Esophagus muscularis mucosa (tissue), 4 donors: Measurements from ENCODE around the gene SLC16A13. TPM values are rescaled to one million over a fixed set of nuclear protein-coding genes. Genes with fewer than 3 reads are reported as not detected.
A peak's percentile ranks its signal among the peaks of the same experiment; 100 is the strongest.
"Not testable (repeated sequence)": the region's sequence is repeated elsewhere in the genome, so short reads cannot be mapped to it uniquely, and the experiment has no call there.

ENCODE experiments used
- DNase-seq: peaks from one replicate; pipeline ENCODE4 v3.0.0-alpha.2; 2017; ENCODE audit errors: extremely low spot score
- H3K27ac ChIP-seq, 4 donors: fragments of 200-600 bp; sonication (generic); replicated peaks in 1 of 4; 1 replicate in 3 of 4; 2 replicates in 1 of 4; pipeline ENCODE4 v1.5.1; 2016 to 2019; ENCODE audit warnings: mild to moderate bottlenecking in 1 of 4
- H3K27me3 ChIP-seq, 4 donors: fragments of 200-600 bp; sonication (generic); one replicate each; pipeline versions ENCODE4 v1.5.1 to v1.6.0; 2016 to 2019
- H3K36me3 ChIP-seq, 4 donors: fragments of 200-600 bp; sonication (generic); one replicate each; pipeline ENCODE4 v1.5.1; 2016 to 2019
- H3K4me1 ChIP-seq, 4 donors: fragments of 200-600 bp; sonication (generic); one replicate each; pipeline ENCODE4 v1.5.1; 2016 to 2019
- H3K4me3 ChIP-seq, 4 donors: fragments of 200-600 bp; sonication (generic); 1 replicate in 2 of 4; 2 replicates in 2 of 4; pipeline ENCODE4 v1.5.1; 2016 to 2019; ENCODE audit warnings: mild to moderate bottlenecking in 4 of 4, moderate library complexity in 1 of 4
- H3K9me3 ChIP-seq, 4 donors: fragments of 200-600 bp; sonication (generic); 1 replicate in 3 of 4; 2 replicates in 1 of 4; pipeline ENCODE4 v1.5.1; 2016 to 2019
- CTCF ChIP-seq, 3 experiments: fragments of 200-600 bp in 2 of 3; fragments of 450-650 bp in 1 of 3; sonication (generic) in 2 of 3; IDR thresholded peaks; one replicate each; pipeline ENCODE4 v1.5.1; 2017 to 2019; ENCODE audit warnings: antibody characterized with exemption in 3 of 3, mild to moderate bottlenecking in 2 of 3, moderate library complexity in 1 of 3
- EP300 ChIP-seq: sonication (generic); formaldehyde crosslinking; IDR thresholded peaks from one replicate; pipeline ENCODE4 v1.6.1; 2017; ENCODE audit warnings: antibody characterized with exemption
- POLR2A ChIP-seq: fragments of 450-650 bp; IDR thresholded peaks from one replicate; pipeline ENCODE4 v1.6.1; 2017; ENCODE audit warnings: antibody characterized with exemption, moderate library complexity, mild to moderate bottlenecking, low read depth
- POLR2AphosphoS5 ChIP-seq, 2 donors: sonication (generic); formaldehyde crosslinking; IDR thresholded peaks; one replicate each; pipeline ENCODE4 v1.6.1; 2017; ENCODE audit warnings: antibody characterized with exemption in 2 of 2
- WGBS: methylation state at CpG from one replicate; pipeline ENCODE4 v1.1.5; 2018; 5-methylcytosine and 5-hydroxymethylcytosine counted together
- intact Hi-C: fragments of 100-400 bp; cut with DNase I; formaldehyde crosslinking; loops from one replicate; pipeline ENCODE4 v1.15.1; 2023
- total RNA-seq, 4 donors: library from RNA; depleted of rRNA; stranded (reverse); fragments of >200 nt; gene quantifications; one replicate each; pipeline versions ENCODE4 v1.1.0 to v1.2.1, GENCODE V29; 2016

The SLC16A13 gene, protein sequence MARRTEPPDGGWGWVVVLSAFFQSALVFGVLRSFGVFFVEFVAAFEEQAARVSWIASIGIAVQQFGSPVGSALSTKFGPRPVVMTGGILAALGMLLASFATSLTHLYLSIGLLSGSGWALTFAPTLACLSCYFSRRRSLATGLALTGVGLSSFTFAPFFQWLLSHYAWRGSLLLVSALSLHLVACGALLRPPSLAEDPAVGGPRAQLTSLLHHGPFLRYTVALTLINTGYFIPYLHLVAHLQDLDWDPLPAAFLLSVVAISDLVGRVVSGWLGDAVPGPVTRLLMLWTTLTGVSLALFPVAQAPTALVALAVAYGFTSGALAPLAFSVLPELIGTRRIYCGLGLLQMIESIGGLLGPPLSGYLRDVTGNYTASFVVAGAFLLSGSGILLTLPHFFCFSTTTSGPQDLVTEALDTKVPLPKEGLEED
- 1 to 10 TPM in 1 of 4 donors, under 1 TPM in 3; 0.19 to 1.2 (median 0.65) TPM for total RNA-seq

DNA sequence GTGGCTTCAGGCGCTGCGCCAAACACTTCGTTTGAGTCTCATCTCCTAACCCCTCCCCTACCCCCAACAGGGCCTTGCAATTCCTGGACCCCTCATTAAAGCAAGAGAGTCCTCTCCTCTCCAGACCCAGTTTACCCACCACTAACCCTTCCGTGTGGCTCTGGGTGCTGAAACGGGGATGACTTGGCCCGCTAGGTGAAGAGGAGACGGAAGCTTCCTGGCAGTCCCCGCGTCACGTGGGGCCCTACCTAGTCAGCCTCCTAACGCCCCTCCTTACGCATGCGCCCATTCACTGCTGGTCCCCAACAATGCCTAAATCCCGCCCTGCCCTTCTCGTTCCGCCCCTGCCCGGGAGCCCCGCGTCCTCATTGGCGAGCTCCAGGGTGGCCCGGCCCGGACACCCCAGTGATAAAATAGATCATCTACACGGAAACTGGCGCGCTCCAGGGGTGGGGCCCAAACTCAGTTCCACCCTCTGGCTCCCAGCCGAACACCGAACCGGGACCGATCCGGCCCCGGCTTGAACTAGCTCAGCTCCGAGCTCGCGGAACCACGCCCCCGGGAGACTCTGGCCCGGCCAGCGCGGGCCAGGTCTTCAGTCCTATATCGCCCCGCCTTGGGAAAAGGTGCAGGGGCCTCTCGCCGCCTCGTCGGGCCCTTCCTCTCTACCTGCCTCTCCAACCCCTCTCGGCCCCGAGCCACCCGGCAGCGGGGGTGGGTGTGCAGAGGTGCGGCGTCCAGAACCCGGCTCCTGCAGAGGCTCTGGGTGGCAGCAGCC lies at the start of gene SLC16A13:
TSS of gene SLC16A13 (plus strand) at position 425 of the 778 bp plus-strand sequence. CDS start 368 bp downstream, outside the sequence.
- peaks cover 0 to 13% (median 0%) of the 10 kb centered on the region in 4 donors for H3K27me3 ChIP-seq
- H3K27ac ChIP-seq: peak within 1 kb of the TSS; percentile 72 to 82 (median 77)
- peaks cover 0 to 8% (median 0%) of the 10 kb centered on the region in 4 donors for H3K36me3 ChIP-seq
- no peaks in the 10 kb centered on the region for H3K9me3 ChIP-seq
- peak within 1 kb of the TSS; percentile 52 to 63 (median 59) for H3K4me3 ChIP-seq
- 3% methylated on average over 25 of the region's 52 CpGs for WGBS
- peak; percentile 6 for TF ChIP-seq POLR2A
- peak; percentile 83 for TF ChIP-seq POLR2AphosphoS5 (IDR thresholded peaks at IDR 0.05)
- no peak for TF ChIP-seq EP300
- peak; percentile 98 for DNase-seq
- H3K4me1 ChIP-seq: peaks cover 13 to 23% (median 20%) of the 10 kb centered on the region in 4 donors
- intact Hi-C loops: no loop called here

- TF ChIP-seq POLR2AphosphoS5 (IDR thresholded peaks at IDR 0.05) (no peak), CTCF (IDR thresholded peaks at IDR 0.05) (no peak), POLR2A (no peak), EP300 (no peak)
- Histone ChIP-seq H3K9me3 (no peaks in the 10 kb centered on the region), H3K4me3 (no peak overlapping the region), H3K27me3 (peaks cover 0 to 24% (median 0%) of the 10 kb centered on the region in 4 donors), H3K4me1 (no peaks in the 10 kb centered on the region), H3K36me3 (no peaks in the 10 kb centered on the region), H3K27ac (no peak overlapping the region)
- WGBS: 45% methylated on average over 3 of the region's 3 CpGs
- intact Hi-C loops: no loop called here
- DNase-seq: no peak
Observed at GRCh38 chr17:6986676-6987075, 49.1 kb upstream of the SLC16A13 start.

DNA sequence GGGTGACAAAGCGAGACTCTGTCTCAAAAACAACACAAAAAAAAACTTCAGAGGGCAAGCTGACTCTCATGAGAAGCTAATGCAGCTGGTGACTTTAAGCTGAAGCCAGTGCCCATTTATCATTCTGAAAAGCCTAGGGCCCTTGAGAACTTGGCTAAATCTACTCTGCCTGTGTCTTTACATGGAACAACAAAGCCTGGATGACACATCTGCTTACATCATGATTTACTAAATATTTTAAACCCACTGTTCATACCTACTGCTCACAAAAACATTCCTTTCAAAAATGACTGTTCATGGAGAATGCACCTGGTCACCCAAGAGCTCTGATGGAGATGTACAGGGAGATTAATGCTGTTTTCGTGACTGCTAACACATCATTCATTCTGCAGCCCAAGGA lies 46.0 kb upstream of the SLC16A13 start:
- WGBS: 79% methylated on average over 2 of the region's 2 CpGs
- Histone ChIP-seq H3K4me1 (no peaks in the 10 kb centered on the region), H3K27me3 (peaks cover 0 to 33% (median 0%) of the 10 kb centered on the region in 4 donors), H3K4me3 (no peak overlapping the region), H3K36me3 (no peaks in the 10 kb centered on the region), H3K27ac (no peak overlapping the region), H3K9me3 (no peaks in the 10 kb centered on the region)
- TF ChIP-seq EP300 (no peak), POLR2A (no peak), CTCF (IDR thresholded peaks at IDR 0.05) (no peak), POLR2AphosphoS5 (IDR thresholded peaks at IDR 0.05) (no peak)
- DNase-seq: no peak
- intact Hi-C loops: no loop called here

- H3K36me3 ChIP-seq: peaks cover 0 to 16% (median 9%) of the 10 kb centered on the region in 4 donors
- WGBS: 79% methylated on average over 4 of the region's 5 CpGs
- H3K4me3 ChIP-seq, intact Hi-C loops, H3K9me3 ChIP-seq, DNase-seq, H3K27ac ChIP-seq: not testable (repeated sequence)
- peaks cover 8 to 18% (median 16%) of the 10 kb centered on the region in 4 donors for H3K4me1 ChIP-seq
- peaks cover 0 to 49% (median 0%) of the 10 kb centered on the region in 4 donors for H3K27me3 ChIP-seq
Observed at GRCh38 chr17:6993613-6994056, 42.2 kb upstream of the SLC16A13 start.

DNA sequence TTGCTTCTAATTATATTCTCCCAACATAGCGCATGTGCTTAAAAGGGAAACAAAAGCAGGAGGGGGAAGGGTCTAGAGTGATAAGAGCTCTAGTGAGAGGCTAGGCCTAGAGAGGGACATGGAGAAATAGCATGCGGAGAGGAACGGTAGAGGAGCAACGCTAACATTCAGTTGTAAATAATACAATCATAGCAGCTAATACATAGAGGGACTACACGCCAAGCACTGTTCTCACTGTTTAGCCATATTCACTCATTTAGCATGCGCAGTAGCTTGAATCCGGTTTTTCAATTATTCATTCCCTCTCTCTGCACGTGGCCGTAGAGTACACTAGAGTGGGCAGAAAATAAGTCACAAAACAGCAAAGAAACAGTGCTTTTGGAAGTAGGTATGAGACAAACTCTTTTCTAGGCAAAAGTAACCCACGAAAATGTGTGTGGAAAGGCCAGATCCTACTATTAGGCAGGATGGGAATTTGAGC lies 41.7 kb upstream of the SLC16A13 start:
- Histone ChIP-seq H3K4me3 (no peak overlapping the region), H3K4me1 (peaks cover 8 to 18% (median 16%) of the 10 kb centered on the region in 4 donors), H3K27me3 (peaks cover 0 to 47% (median 0%) of the 10 kb centered on the region in 4 donors), H3K27ac (no peak overlapping the region), H3K36me3 (peaks cover 3 to 21% (median 14%) of the 10 kb centered on the region in 4 donors), H3K9me3 (no peaks in the 10 kb centered on the region)
- no peak for DNase-seq
- intact Hi-C loops: no loop called here
- no peak for TF ChIP-seq CTCF (IDR thresholded peaks at IDR 0.05)
- no peak for TF ChIP-seq POLR2AphosphoS5 (IDR thresholded peaks at IDR 0.05)
- TF ChIP-seq EP300: no peak
- no peak for TF ChIP-seq POLR2A
- 92% methylated on average over 10 of the region's 10 CpGs for WGBS
